Measurements from ENCODE around the gene REV3L.

Gene REV3L

GRCh38 chr6:111377558-111378120 lies 105.4 kb downstream of the REV3L start:
- no peaks in the 10 kb centered on the region for H3K9me2 ChIP-seq (replicated peaks; ENCODE audit: insufficient read depth, low read length)
- H3K9ac ChIP-seq (ENCODE audit: low read length) = no peak overlapping the region
- H3K9me3 ChIP-seq (ENCODE audit: insufficient read depth, low read length) = no peaks in the 10 kb centered on the region
- H2AFZ ChIP-seq (ENCODE audit: low read depth, low read length, severe bottlenecking) = no peak overlapping the region
- no peaks in the 10 kb centered on the region for H3K79me2 ChIP-seq (ENCODE audit: insufficient read depth, low read length)
- H3K4me2 ChIP-seq (ENCODE audit: low read depth, low read length, poor library complexity, severe bottlenecking) = no peak overlapping the region
- H3K36me3 ChIP-seq (ENCODE audit: low read length) = peaks cover 57% of the 10 kb centered on the region
- H3F3A ChIP-seq (ENCODE audit: insufficient read depth) = 0 out of 2 replicates have a peak, but pooled peaks cover 2% of the 10 kb centered on the region
- no peak overlapping the region for H3K4me3 ChIP-seq (ENCODE audit: insufficient read depth, low read length, poor library complexity, severe bottlenecking)
- no peaks in the 10 kb centered on the region for H3K27me3 ChIP-seq (ENCODE audit: low read length)
- H3K27ac ChIP-seq (ENCODE audit: low read depth, low read length) = no peak overlapping the region
- no peaks in the 10 kb centered on the region for H4K20me1 ChIP-seq (ENCODE audit: low read depth, low read length)
- TF ChIP-seq CTCF (IDR thresholded peaks at IDR 0.05; ENCODE audit: insufficient read depth, low read length, poor library complexity, severe bottlenecking) = no peak
- TF ChIP-seq EZH2phosphoT487 (conservative IDR thresholded peaks at IDR 0.05; ENCODE audit: low read length) = no peak

GRCh38 chr6:111367393-111368088 lies 115.5 kb downstream of the REV3L start:
- no peak overlapping the region for H3K4me2 ChIP-seq (ENCODE audit: low read depth, low read length, poor library complexity, severe bottlenecking)
- TF ChIP-seq CTCF (IDR thresholded peaks at IDR 0.05; ENCODE audit: insufficient read depth, low read length, poor library complexity, severe bottlenecking) (no peak), EZH2phosphoT487 (conservative IDR thresholded peaks at IDR 0.05; ENCODE audit: low read length) (no peak)
- no peaks in the 10 kb centered on the region for H3K9me3 ChIP-seq (ENCODE audit: insufficient read depth, low read length)
- no peaks in the 10 kb centered on the region; the same call in 1 of the 2 replicates for H3F3A ChIP-seq (ENCODE audit: insufficient read depth)
- H2AFZ ChIP-seq (ENCODE audit: low read depth, low read length, severe bottlenecking) = no peak overlapping the region
- H3K9ac ChIP-seq (ENCODE audit: low read length) = no peak overlapping the region
- no peaks in the 10 kb centered on the region for H3K9me2 ChIP-seq (replicated peaks; ENCODE audit: insufficient read depth, low read length)
- no peak overlapping the region for H3K27ac ChIP-seq (ENCODE audit: low read depth, low read length)
- peaks cover 7% of the 10 kb centered on the region; the same call in 1 of the 2 replicates for H3K36me3 ChIP-seq (ENCODE audit: low read length)
- no peaks in the 10 kb centered on the region for H3K27me3 ChIP-seq (ENCODE audit: low read length)
- no peak overlapping the region for H3K4me3 ChIP-seq (ENCODE audit: insufficient read depth, low read length, poor library complexity, severe bottlenecking)
- no peaks in the 10 kb centered on the region for H4K20me1 ChIP-seq (ENCODE audit: low read depth, low read length)
- no peaks in the 10 kb centered on the region for H3K79me2 ChIP-seq (ENCODE audit: insufficient read depth, low read length)

GRCh38 chr6:111361648-111362047 lies 121.4 kb downstream of the REV3L start:
- no peaks in the 10 kb centered on the region; the same call in 1 of the 2 replicates for H3F3A ChIP-seq (ENCODE audit: insufficient read depth)
- no peak overlapping the region for H2AFZ ChIP-seq (ENCODE audit: low read depth, low read length, severe bottlenecking)
- no peak overlapping the region for H3K9ac ChIP-seq (ENCODE audit: low read length)
- H3K9me2 ChIP-seq (replicated peaks; ENCODE audit: insufficient read depth, low read length) = no peaks in the 10 kb centered on the region
- H3K9me3 ChIP-seq (ENCODE audit: insufficient read depth, low read length) = no peaks in the 10 kb centered on the region
- TF ChIP-seq CTCF (IDR thresholded peaks at IDR 0.05; ENCODE audit: insufficient read depth, low read length, poor library complexity, severe bottlenecking) (peak; percentile 12), EZH2phosphoT487 (conservative IDR thresholded peaks at IDR 0.05; ENCODE audit: low read length) (no peak)
- no peak overlapping the region for H3K4me2 ChIP-seq (ENCODE audit: low read depth, low read length, poor library complexity, severe bottlenecking)
- H3K4me3 ChIP-seq (ENCODE audit: insufficient read depth, low read length, poor library complexity, severe bottlenecking) = no peak overlapping the region
- H3K27ac ChIP-seq (ENCODE audit: low read depth, low read length) = no peak overlapping the region
- H3K27me3 ChIP-seq (ENCODE audit: low read length) = no peaks in the 10 kb centered on the region
- no peaks in the 10 kb centered on the region for H4K20me1 ChIP-seq (ENCODE audit: low read depth, low read length)
- no peaks in the 10 kb centered on the region for H3K79me2 ChIP-seq (ENCODE audit: insufficient read depth, low read length)
- H3K36me3 ChIP-seq (ENCODE audit: low read length) = peaks cover 27% of the 10 kb centered on the region

Data from SU-DHL-6 (cell line).